Endodermal cell (in vitro differentiated cells): Measurements from ENCODE around the gene IFIT2. TPM values are rescaled to one million over a fixed set of nuclear protein-coding genes. Genes with fewer than 3 reads are reported as not detected.

Experiments used
- DNase-seq: peaks from one replicate; pipeline ENCODE4 v3.0.0-alpha.2; 2017
- H3K27ac ChIP-seq: 2 replicates; pipeline ENCODE4 v1.5.1; 2013; ENCODE audit warnings: mild to moderate bottlenecking, low read depth, low read length, moderate library complexity
- H3K27me3 ChIP-seq: 2 replicates; pipeline ENCODE4 v1.6.1; 2013; ENCODE audit warnings: mild to moderate bottlenecking, low read length, moderate library complexity; ENCODE audit not compliant: insufficient read depth, control insufficient read depth, poor library complexity, severe bottlenecking
- H3K36me3 ChIP-seq: 2 replicates; pipeline ENCODE4 v1.7.0; 2013; ENCODE audit warnings: mild to moderate bottlenecking, low read length, moderate library complexity; ENCODE audit not compliant: control insufficient read depth, insufficient read depth
- H3K4me1 ChIP-seq: one replicate; pipeline ENCODE4 v1.7.0; 2013; ENCODE audit warnings: low read length; ENCODE audit not compliant: control insufficient read depth, insufficient read depth
- H3K4me3 ChIP-seq: 2 replicates; pipeline ENCODE4 v1.5.1; 2013; ENCODE audit warnings: mild to moderate bottlenecking, low read length, moderate library complexity
- H3K9ac ChIP-seq: 2 replicates; pipeline ENCODE4 v1.6.1; 2013; ENCODE audit warnings: mild to moderate bottlenecking, low read length, moderate library complexity; ENCODE audit not compliant: poor library complexity, severe bottlenecking; ENCODE audit errors: extremely low read depth
- H3K9me3 ChIP-seq: 2 replicates; pipeline ENCODE4 v1.6.1; 2013; ENCODE audit warnings: mild to moderate bottlenecking, low read length, moderate library complexity; ENCODE audit not compliant: control insufficient read depth
- H3K27ac Mint-ChIP-seq: 2 replicates; pipeline ENCODE4 v1.8.0; 2020; ENCODE audit warnings: mixed read lengths
- H3K27me3 Mint-ChIP-seq: 2 replicates; pipeline ENCODE4 v1.8.0; 2021; ENCODE audit warnings: mild to moderate bottlenecking, mixed read lengths; ENCODE audit not compliant: insufficient read depth
- H3K36me3 Mint-ChIP-seq: 2 replicates; pipeline ENCODE4 v1.8.0; 2020; ENCODE audit warnings: low read depth, mixed read lengths
- H3K4me1 Mint-ChIP-seq: 2 replicates; pipeline ENCODE4 v1.8.0; 2020; ENCODE audit warnings: mixed read lengths
- H3K4me3 Mint-ChIP-seq: 2 replicates; pipeline ENCODE4 v1.8.0; 2020; ENCODE audit warnings: mild to moderate bottlenecking, moderate library complexity, mixed read lengths
- H3K9me3 Mint-ChIP-seq: 2 replicates; pipeline ENCODE4 v1.8.0; 2020; ENCODE audit warnings: mild to moderate bottlenecking, mixed read lengths
- CTCF ChIP-seq: fragments of 200-600 bp; sonication (generic); conservative IDR thresholded peaks from 2 replicates; pipeline ENCODE4 v1.5.0; 2021; ENCODE audit warnings: antibody characterized with exemption, mild to moderate bottlenecking
- WGBS, 2 experiments: methylation state at CpG; one replicate each; pipeline versions ENCODE4 v1.1.5 to v1.1.7; 2013; ENCODE audit warnings: missing lambda C conversion rate in 2 of 2, mixed read lengths in 1 of 2; ENCODE audit not compliant: insufficient coverage in 1 of 2, insufficient read length in 1 of 2; 5-methylcytosine and 5-hydroxymethylcytosine counted together
- total RNA-seq, 2 donors: library from RNA; stranded (reverse); fragmentation: NEBNext Ultra II Directional in 1 of 2; extraction: Animal tissue kit (Norgen Biotek cat#: 25700) in 1 of 2; gene quantifications; 2 replicates in 1 of 2; 3 replicates in 1 of 2; pipeline ENCODE4 v1.2.1, GENCODE V29; 2021

Gene IFIT2
- total RNA-seq, 2 donors from 2014 or later, result 0.37 TPM; not detected in 1

- Histone ChIP-seq H3K9me3 (peaks cover 17% of the 10 kb centered on the region), H3K36me3 (no peaks in the 10 kb centered on the region), H3K4me1 (no peaks in the 10 kb centered on the region), H3K4me3 (no peak overlapping the region), H3K9ac (no peak overlapping the region), H3K27ac (no peak overlapping the region), H3K27me3 (no peaks in the 10 kb centered on the region)
- Mint-ChIP-seq H3K4me3 (no peak overlapping the region), H3K4me1 (peaks cover 8% of the 10 kb centered on the region), H3K27ac (no peak overlapping the region), H3K9me3 (peaks cover 29% of the 10 kb centered on the region), H3K36me3 (peaks cover 4% of the 10 kb centered on the region), H3K27me3 (peaks cover 5% of the 10 kb centered on the region)
- no peak for TF ChIP-seq CTCF
- no peak for DNase-seq
Measured at GRCh38 chr10:89255793-89256192, 46.1 kb upstream of the IFIT2 start.

- 93 to 94% methylated on average over 3 of the region's 3 CpGs for WGBS, 2 experiments
- peaks cover 29% of the 10 kb centered on the region for H3K9me3 Mint-ChIP-seq
- no peaks in the 10 kb centered on the region for H3K4me1 ChIP-seq
- H3K9me3 ChIP-seq, result peaks cover 17% of the 10 kb centered on the region
- peaks cover 4% of the 10 kb centered on the region for H3K4me1 Mint-ChIP-seq
- H3K27me3 ChIP-seq, result no peaks in the 10 kb centered on the region
- no peak overlapping the region for H3K4me3 Mint-ChIP-seq
- no peak overlapping the region for H3K27ac Mint-ChIP-seq
- DNase-seq, result no peak
- H3K9ac ChIP-seq, result no peak overlapping the region
- no peak for TF ChIP-seq CTCF
- H3K27me3 Mint-ChIP-seq, result no peaks in the 10 kb centered on the region
- no peak overlapping the region for H3K27ac ChIP-seq
- H3K36me3 Mint-ChIP-seq, result peaks cover 4% of the 10 kb centered on the region
- no peaks in the 10 kb centered on the region for H3K36me3 ChIP-seq
- H3K4me3 ChIP-seq, result no peak overlapping the region
Measured at GRCh38 chr10:89256340-89256739, 45.5 kb upstream of the IFIT2 start.

- H3K27ac Mint-ChIP-seq, result no peak overlapping the region
- H3K4me1 ChIP-seq, result no peaks in the 10 kb centered on the region
- peaks cover 4% of the 10 kb centered on the region for H3K4me1 Mint-ChIP-seq
- no peak overlapping the region for H3K27ac ChIP-seq
- H3K27me3 ChIP-seq, result no peaks in the 10 kb centered on the region
- no peak for DNase-seq
- peaks cover 17% of the 10 kb centered on the region for H3K9me3 ChIP-seq
- no peak overlapping the region for H3K4me3 Mint-ChIP-seq
- 75 to 94% methylated on average over 1 of the region's 1 CpG for WGBS, 2 experiments
- H3K9me3 Mint-ChIP-seq, result peaks cover 29% of the 10 kb centered on the region
- no peaks in the 10 kb centered on the region for H3K36me3 ChIP-seq
- H3K9ac ChIP-seq, result no peak overlapping the region
- no peaks in the 10 kb centered on the region for H3K27me3 Mint-ChIP-seq
- peaks cover 4% of the 10 kb centered on the region for H3K36me3 Mint-ChIP-seq
- TF ChIP-seq CTCF, result no peak
- no peak overlapping the region for H3K4me3 ChIP-seq
Measured at GRCh38 chr10:89256962-89257361, 44.9 kb upstream of the IFIT2 start.
